Retinal pigment epithelial cell (primary cell): ENCODE data around the gene ABHD4.

Experiments used
- DNase-seq: peaks from one replicate; pipeline ENCODE4 v3.0.0-alpha.2; 2010; ENCODE audit warnings: low read depth
- H3K4me3 ChIP-seq: 2 replicates; pipeline ENCODE4 v1.5.1; 2011; ENCODE audit warnings: mild to moderate bottlenecking, low read length, control low read depth, moderate library complexity
- TF ChIP-seq, protein P1 (sequence below): conservative IDR thresholded peaks from 2 replicates; pipeline ENCODE4 v1.5.1; 2011; ENCODE audit warnings: low read depth, low read length, control low read depth, inconsistent platforms

ABHD4 gene

GRCh38 chr14:22600027-22600426 is 1.9 kb downstream of the ABHD4 start:
- no peak for DNase-seq
- TF ChIP-seq, protein P1, sequence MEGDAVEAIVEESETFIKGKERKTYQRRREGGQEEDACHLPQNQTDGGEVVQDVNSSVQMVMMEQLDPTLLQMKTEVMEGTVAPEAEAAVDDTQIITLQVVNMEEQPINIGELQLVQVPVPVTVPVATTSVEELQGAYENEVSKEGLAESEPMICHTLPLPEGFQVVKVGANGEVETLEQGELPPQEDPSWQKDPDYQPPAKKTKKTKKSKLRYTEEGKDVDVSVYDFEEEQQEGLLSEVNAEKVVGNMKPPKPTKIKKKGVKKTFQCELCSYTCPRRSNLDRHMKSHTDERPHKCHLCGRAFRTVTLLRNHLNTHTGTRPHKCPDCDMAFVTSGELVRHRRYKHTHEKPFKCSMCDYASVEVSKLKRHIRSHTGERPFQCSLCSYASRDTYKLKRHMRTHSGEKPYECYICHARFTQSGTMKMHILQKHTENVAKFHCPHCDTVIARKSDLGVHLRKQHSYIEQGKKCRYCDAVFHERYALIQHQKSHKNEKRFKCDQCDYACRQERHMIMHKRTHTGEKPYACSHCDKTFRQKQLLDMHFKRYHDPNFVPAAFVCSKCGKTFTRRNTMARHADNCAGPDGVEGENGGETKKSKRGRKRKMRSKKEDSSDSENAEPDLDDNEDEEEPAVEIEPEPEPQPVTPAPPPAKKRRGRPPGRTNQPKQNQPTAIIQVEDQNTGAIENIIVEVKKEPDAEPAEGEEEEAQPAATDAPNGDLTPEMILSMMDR, result no peak
- no peak overlapping the region for H3K4me3 ChIP-seq

GRCh38 chr14:22601456-22601855 is 3.4 kb downstream of the ABHD4 start:
- TF ChIP-seq, protein P1, result no peak
- no peak for DNase-seq

DNA sequence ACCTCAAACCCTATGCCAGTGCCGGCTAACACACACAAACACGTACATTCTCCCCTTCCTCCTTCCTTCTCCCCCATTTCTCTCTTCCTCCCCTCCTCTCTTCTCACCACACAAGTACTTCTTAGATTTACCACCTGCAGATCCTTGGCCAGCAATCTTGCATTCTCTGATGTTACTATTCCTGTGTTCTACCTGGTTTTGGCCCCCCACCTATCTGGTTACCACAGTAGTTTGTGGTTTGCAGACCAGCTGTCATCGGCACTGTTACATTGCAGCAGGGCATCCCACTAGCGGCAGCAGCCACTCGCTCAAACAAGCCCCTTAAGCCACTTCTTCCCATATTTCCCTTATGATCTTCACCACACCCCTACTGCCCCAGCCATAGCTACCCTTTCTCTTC is 3.9 kb downstream of the ABHD4 start:
- TF ChIP-seq, protein P1, result no peak
- no peak overlapping the region for H3K4me3 ChIP-seq
- no peak for DNase-seq

More at GRCh38 chr14:22601456-22601855, 3.4 kb downstream of the ABHD4 start:
- H3K4me3 ChIP-seq, result no peak overlapping the region

GRCh38 chr14:22602862-22603261 is 4.8 kb downstream of the ABHD4 start:
- DNase-seq, result no peak
- H3K4me3 ChIP-seq, result no peak overlapping the region
- TF ChIP-seq, protein P1, result no peak

GRCh38 chr14:22606380-22606779 is 8.3 kb downstream of the ABHD4 start:
- H3K4me3 ChIP-seq, result no peak overlapping the region
- DNase-seq, result no peak
- TF ChIP-seq, protein P1, result no peak

DNA sequence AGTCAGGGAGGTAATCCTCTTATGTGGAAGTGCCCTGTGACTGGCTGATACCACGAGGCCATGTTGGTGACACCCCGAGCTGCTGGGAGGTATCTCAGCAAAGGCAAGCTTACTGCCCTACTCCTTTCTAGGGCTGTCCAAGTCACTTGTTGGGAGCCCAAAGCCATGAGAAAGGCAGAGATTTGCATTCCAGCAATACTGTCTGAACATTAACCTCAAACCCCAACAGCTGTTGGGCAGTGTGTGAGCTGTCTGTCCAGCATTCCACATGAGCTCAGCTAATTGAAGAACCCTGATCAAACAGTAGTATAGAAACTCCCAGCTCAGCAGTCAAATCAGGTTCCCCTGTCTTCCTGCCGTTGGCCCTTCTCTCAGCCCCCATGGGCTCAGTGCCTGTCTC is 9.2 kb downstream of the ABHD4 start:
- DNase-seq, result no peak
- TF ChIP-seq, protein P1, result no peak
- H3K4me3 ChIP-seq, result no peak overlapping the region

- TF ChIP-seq, protein P1, result no peak
- DNase-seq, result no peak
- H3K4me3 ChIP-seq, result no peak overlapping the region
These were observed 12.8 kb downstream of the ABHD4 start for GRCh38 chr14:22610931-22611330.
